Peyer's patch (tissue), 4 donors: Measurements from ENCODE around the gene MDFIC. TPM values are rescaled to one million over a fixed set of nuclear protein-coding genes. Genes with fewer than 3 reads are reported as not detected.

ENCODE experiments used
- DNase-seq, 3 donors: peaks; one replicate each; pipeline ENCODE4 v3.0.0-alpha.2; 2017 to 2019
- H3K27ac ChIP-seq, 4 donors: fragments of 200-600 bp; sonication (generic); one replicate each; pipeline ENCODE4 v1.5.1; 2016 to 2019
- H3K27me3 ChIP-seq, 2 donors: fragments of 200-600 bp; sonication (generic); one replicate each; pipeline ENCODE4 v1.5.1; 2019
- H3K36me3 ChIP-seq, 3 donors: fragments of 200-600 bp; sonication (generic); one replicate each; pipeline ENCODE4 v1.5.1; 2016 to 2019
- H3K4me1 ChIP-seq, 4 donors: fragments of 200-600 bp; sonication (generic); one replicate each; pipeline ENCODE4 v1.5.1; 2016 to 2019
- H3K4me3 ChIP-seq, 4 donors: fragments of 200-600 bp; sonication (generic); 1 replicate in 3 of 4; 2 replicates in 1 of 4; pipeline ENCODE4 v1.5.1; 2016 to 2019; ENCODE audit warnings: mild to moderate bottlenecking in 1 of 4
- H3K9me3 ChIP-seq, 4 donors: fragments of 200-600 bp; sonication (generic); one replicate each; pipeline ENCODE4 v1.5.1; 2016 to 2019; ENCODE audit warnings: mild to moderate bottlenecking in 1 of 4
- CTCF ChIP-seq, 6 experiments: fragments of 450-650 bp in 4 of 6; fragments of 200-600 bp in 2 of 6; sonication (generic) in 1 of 6; IDR thresholded peaks; one replicate each; pipeline ENCODE4 v1.5.1; 2017 to 2019; ENCODE audit warnings: antibody characterized with exemption in 6 of 6, mild to moderate bottlenecking in 3 of 6, moderate library complexity in 1 of 6
- POLR2A ChIP-seq, 2 donors: fragments of 450-650 bp; IDR thresholded peaks; one replicate each; pipeline ENCODE4 v1.5.1; 2017; ENCODE audit warnings: antibody characterized with exemption in 2 of 2, mild to moderate bottlenecking in 2 of 2, moderate library complexity in 2 of 2
- total RNA-seq, 4 donors: library from RNA; depleted of rRNA; stranded (reverse); fragments of >200 nt; gene quantifications; one replicate each; pipeline ENCODE4 v1.1.0, GENCODE V29; 2016

Gene MDFIC
- total RNA-seq, 4 donors from 2014 or later, result 4.3 to 36.3 (median 9.0) TPM

GRCh38 chr7:114966156-114966555 lies 44.3 kb downstream of the MDFIC start:
- TF ChIP-seq CTCF (IDR thresholded peaks at IDR 0.05) (no peak), POLR2A (IDR thresholded peaks at IDR 0.05) (no peak)
- DNase-seq, result no peak
- Histone ChIP-seq H3K36me3 (no peaks in the 10 kb centered on the region), H3K4me1 (no peaks in the 10 kb centered on the region), H3K27me3 (no peaks in the 10 kb centered on the region), H3K4me3 (no peak overlapping the region), H3K27ac (no peak overlapping the region), H3K9me3 (no peaks in the 10 kb centered on the region)

GRCh38 chr7:114969096-114969495 lies 47.2 kb downstream of the MDFIC start:
- H3K9me3 ChIP-seq, result no peaks in the 10 kb centered on the region
- TF ChIP-seq POLR2A (IDR thresholded peaks at IDR 0.05) (no peak), CTCF (IDR thresholded peaks at IDR 0.05) (no peak)
- H3K36me3 ChIP-seq, result no peaks in the 10 kb centered on the region
- no peaks in the 10 kb centered on the region for H3K4me1 ChIP-seq
- no peak overlapping the region for H3K27ac ChIP-seq
- no peaks in the 10 kb centered on the region for H3K27me3 ChIP-seq
- H3K4me3 ChIP-seq, result no peak overlapping the region
- DNase-seq, result no peak

- H3K4me3 ChIP-seq, result no peak overlapping the region
- no peaks in the 10 kb centered on the region for H3K36me3 ChIP-seq
- H3K27me3 ChIP-seq, result no peaks in the 10 kb centered on the region
- H3K27ac ChIP-seq, result no peak overlapping the region
- no peak for TF ChIP-seq POLR2A (IDR thresholded peaks at IDR 0.05)
- no peak for TF ChIP-seq CTCF (IDR thresholded peaks at IDR 0.05)
- H3K4me1 ChIP-seq, result no peaks in the 10 kb centered on the region
- no peak for DNase-seq
- no peaks in the 10 kb centered on the region for H3K9me3 ChIP-seq
Observed at GRCh38 chr7:114970308-114970707, 48.4 kb downstream of the MDFIC start.

- TF ChIP-seq CTCF (IDR thresholded peaks at IDR 0.05) (no peak), POLR2A (IDR thresholded peaks at IDR 0.05) (no peak)
- Histone ChIP-seq H3K27ac (no peak overlapping the region), H3K4me1 (no peaks in the 10 kb centered on the region), H3K9me3 (no peaks in the 10 kb centered on the region), H3K36me3 (no peaks in the 10 kb centered on the region), H3K27me3 (no peaks in the 10 kb centered on the region), H3K4me3 (no peak overlapping the region)
- DNase-seq, result no peak
Observed at GRCh38 chr7:114970732-114971131, 48.8 kb downstream of the MDFIC start.

- H3K9me3 ChIP-seq, result no peaks in the 10 kb centered on the region
- H3K4me1 ChIP-seq, result no peaks in the 10 kb centered on the region
- H3K36me3 ChIP-seq, result no peaks in the 10 kb centered on the region
- no peaks in the 10 kb centered on the region for H3K27me3 ChIP-seq
- TF ChIP-seq CTCF (IDR thresholded peaks at IDR 0.05) (no peak), POLR2A (IDR thresholded peaks at IDR 0.05) (no peak)
- H3K27ac ChIP-seq, result no peak overlapping the region
- no peak overlapping the region for H3K4me3 ChIP-seq
- DNase-seq, result no peak
Observed at GRCh38 chr7:114972567-114972966, 50.7 kb downstream of the MDFIC start.

- TF ChIP-seq POLR2A (IDR thresholded peaks at IDR 0.05), result no peak
- no peak for TF ChIP-seq CTCF (IDR thresholded peaks at IDR 0.05)
- Histone ChIP-seq H3K4me3 (no peak overlapping the region), H3K27ac (no peak overlapping the region)
Observed at GRCh38 chr7:114973147-114973546, 51.3 kb downstream of the MDFIC start.

More at GRCh38 chr7:114973147-114973546, 51.3 kb downstream of the MDFIC start:
- Histone ChIP-seq H3K27me3 (no peaks in the 10 kb centered on the region), H3K36me3 (no peaks in the 10 kb centered on the region), H3K4me1 (no peaks in the 10 kb centered on the region), H3K9me3 (no peaks in the 10 kb centered on the region)
- DNase-seq, result no peak
